GM12875 (cell line): ENCODE data around the gene SLIT3.

Experiments used
- H3K4me3 ChIP-seq: one replicate; pipeline ENCODE4 v1.5.1; 2011; ENCODE audit warnings: low read depth, low read length, control low read depth
- CTCF ChIP-seq: IDR thresholded peaks from 2 replicates; pipeline ENCODE4 v1.5.1; 2011; ENCODE audit warnings: low read depth, mild to moderate bottlenecking, control low read depth, inconsistent platforms, low read length, moderate library complexity, borderline replicate concordance; ENCODE audit not compliant: insufficient read depth

Gene SLIT3

GRCh38 chr5:169089343-169089742 lies 211.6 kb downstream of the SLIT3 start:
- no peak overlapping the region for H3K4me3 ChIP-seq
- TF ChIP-seq CTCF = no peak

- no peak overlapping the region for H3K4me3 ChIP-seq
- TF ChIP-seq CTCF = no peak
These were observed 212.8 kb downstream of the SLIT3 start for GRCh38 chr5:169088028-169088725.

GRCh38 chr5:169085636-169086035 lies 215.3 kb downstream of the SLIT3 start:
- TF ChIP-seq CTCF = no peak
- H3K4me3 ChIP-seq = no peak overlapping the region

- H3K4me3 ChIP-seq = no peak overlapping the region
- no peak for TF ChIP-seq CTCF
These were observed 215.7 kb downstream of the SLIT3 start for GRCh38 chr5:169085212-169085611.

GRCh38 chr5:169084775-169085174 lies 216.2 kb downstream of the SLIT3 start:
- no peak for TF ChIP-seq CTCF
- H3K4me3 ChIP-seq = no peak overlapping the region

- H3K4me3 ChIP-seq = no peak overlapping the region
- TF ChIP-seq CTCF = no peak
These were observed 217.4 kb downstream of the SLIT3 start for GRCh38 chr5:169083394-169084018.
